Measurements from ENCODE around the gene ACER3.
"Not testable (repeated sequence)": the region's sequence is repeated elsewhere in the genome, so short reads cannot be mapped to it uniquely, and the experiment has no call there.

Gene ACER3

DNA sequence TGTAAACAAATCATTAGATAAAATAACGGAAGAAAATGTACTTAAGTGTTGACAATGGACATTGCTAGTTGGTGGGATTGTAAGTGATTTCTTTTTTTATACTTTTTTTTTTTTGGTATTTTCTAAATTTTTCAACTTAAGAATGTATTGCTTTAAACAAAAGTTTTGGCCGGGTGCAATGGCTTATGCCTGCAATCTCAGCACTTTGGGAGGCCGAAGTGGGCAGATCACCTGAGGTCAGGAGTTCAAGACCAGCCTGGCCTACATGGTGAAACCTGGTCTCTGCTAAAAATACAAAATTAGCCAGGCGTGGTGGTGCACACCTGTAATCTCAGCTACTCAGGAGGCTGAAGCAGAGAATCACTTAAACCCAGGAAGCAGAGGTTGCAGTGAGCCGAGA, 5.0 kb upstream of the ACER3 start:
- H3K27me3 ChIP-seq (ENCODE audit: insufficient read depth, low read length); H3K4me3 ChIP-seq (ENCODE audit: low read length); H3K27ac ChIP-seq (ENCODE audit: low read length); H3K9me3 ChIP-seq (ENCODE audit: insufficient read depth, low read depth, low read length); H3K9ac ChIP-seq (ENCODE audit: low read depth, low read length); H3K36me3 ChIP-seq (ENCODE audit: insufficient read depth, low read depth, low read length); H3K4me1 ChIP-seq (ENCODE audit: insufficient read depth, low read length): not testable (repeated sequence)

- H3K27me3 ChIP-seq (ENCODE audit: insufficient read depth, low read length), result no peaks in the 10 kb centered on the region
- H3K27ac ChIP-seq (ENCODE audit: low read length), result no peak overlapping the region
- H3K36me3 ChIP-seq (ENCODE audit: insufficient read depth, low read depth, low read length), result no peaks in the 10 kb centered on the region
- H3K9ac ChIP-seq (ENCODE audit: low read depth, low read length), result no peak overlapping the region
- H3K4me1 ChIP-seq (ENCODE audit: insufficient read depth, low read length), result peaks cover 5% of the 10 kb centered on the region; the same call in 1 of the 2 replicates
- H3K9me3 ChIP-seq (ENCODE audit: insufficient read depth, low read depth, low read length), result no peaks in the 10 kb centered on the region
- H3K4me3 ChIP-seq (ENCODE audit: low read length), result no peak overlapping the region
Measured at GRCh38 chr11:76856106-76856505, 4.6 kb upstream of the ACER3 start.

- Histone ChIP-seq H3K36me3 (ENCODE audit: insufficient read depth, low read depth, low read length) (no peaks in the 10 kb centered on the region), H3K4me1 (ENCODE audit: insufficient read depth, low read length) (peaks cover 5% of the 10 kb centered on the region; the same call in 1 of the 2 replicates), H3K9ac (ENCODE audit: low read depth, low read length) (no peak overlapping the region), H3K9me3 (ENCODE audit: insufficient read depth, low read depth, low read length) (no peaks in the 10 kb centered on the region), H3K4me3 (ENCODE audit: low read length) (no peak overlapping the region), H3K27ac (ENCODE audit: low read length) (no peak overlapping the region), H3K27me3 (ENCODE audit: insufficient read depth, low read length) (peaks cover 2% of the 10 kb centered on the region; the same call in 1 of the 2 replicates)
Measured at GRCh38 chr11:76856571-76856970, 4.1 kb upstream of the ACER3 start.

DNA sequence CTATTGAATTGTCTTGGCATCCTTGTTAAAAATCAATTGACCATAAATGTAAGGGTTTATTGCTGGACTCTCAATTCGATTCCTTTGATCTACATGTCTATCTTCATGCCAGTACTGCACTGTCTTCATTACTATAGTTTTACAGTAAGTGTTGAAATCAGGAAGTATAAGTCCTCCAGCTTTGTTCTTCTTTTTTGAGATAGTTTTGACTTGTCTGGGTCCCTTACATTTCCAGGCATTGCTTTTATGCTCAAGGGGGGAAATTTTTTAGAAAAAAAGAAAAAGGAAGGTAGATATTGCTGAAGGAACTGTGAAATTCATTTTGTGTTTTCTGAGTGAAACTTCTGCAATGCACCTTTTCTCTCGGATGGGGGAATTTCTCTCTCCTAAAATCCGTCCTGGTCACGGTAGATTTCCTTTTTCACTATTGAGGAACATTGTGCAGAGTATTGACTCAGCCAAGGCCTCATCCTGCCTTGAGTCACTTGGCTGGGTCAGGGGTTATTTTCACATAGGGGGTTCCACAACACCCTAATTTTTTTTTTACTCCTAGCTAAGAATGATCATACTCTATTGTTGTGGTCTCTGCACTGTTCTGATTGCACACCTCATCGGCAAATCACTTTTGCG, 2.8 kb upstream of the ACER3 start:
- Histone ChIP-seq H3K9ac (ENCODE audit: low read depth, low read length) (no peak overlapping the region), H3K27me3 (ENCODE audit: insufficient read depth, low read length) (peaks cover 5% of the 10 kb centered on the region; the same call in 1 of the 2 replicates), H3K27ac (ENCODE audit: low read length) (no peak overlapping the region), H3K4me1 (ENCODE audit: insufficient read depth, low read length) (peaks cover 5% of the 10 kb centered on the region; the same call in 1 of the 2 replicates), H3K4me3 (ENCODE audit: low read length) (no peak overlapping the region), H3K9me3 (ENCODE audit: insufficient read depth, low read depth, low read length) (no peaks in the 10 kb centered on the region), H3K36me3 (ENCODE audit: insufficient read depth, low read depth, low read length) (no peaks in the 10 kb centered on the region)

GRCh38 chr11:76859708-76860227, 950 bp upstream of the ACER3 start:
- H3K36me3 ChIP-seq (ENCODE audit: insufficient read depth, low read depth, low read length), result no peaks in the 10 kb centered on the region
- H3K9ac ChIP-seq (ENCODE audit: low read depth, low read length), result no peak overlapping the region
- H3K4me1 ChIP-seq (ENCODE audit: insufficient read depth, low read length), result peaks cover 5% of the 10 kb centered on the region; the same call in 1 of the 2 replicates
- no peaks in the 10 kb centered on the region for H3K9me3 ChIP-seq (ENCODE audit: insufficient read depth, low read depth, low read length)
- no peak overlapping the region for H3K4me3 ChIP-seq (ENCODE audit: low read length)
- H3K27ac ChIP-seq (ENCODE audit: low read length), result no peak overlapping the region
- peaks cover 5% of the 10 kb centered on the region; the same call in 1 of the 2 replicates for H3K27me3 ChIP-seq (ENCODE audit: insufficient read depth, low read length)

- Histone ChIP-seq H3K27me3 (ENCODE audit: insufficient read depth, low read length) (peaks cover 5% of the 10 kb centered on the region; the same call in 1 of the 2 replicates), H3K4me3 (ENCODE audit: low read length) (peak overlapping the region; percentile 89), H3K9ac (ENCODE audit: low read depth, low read length) (peak overlapping the region; percentile 88; the same call in 1 of the 2 replicates), H3K27ac (ENCODE audit: low read length) (no peak overlapping the region), H3K9me3 (ENCODE audit: insufficient read depth, low read depth, low read length) (no peaks in the 10 kb centered on the region), H3K36me3 (ENCODE audit: insufficient read depth, low read depth, low read length) (no peaks in the 10 kb centered on the region), H3K4me1 (ENCODE audit: insufficient read depth, low read length) (peaks cover 5% of the 10 kb centered on the region; the same call in 1 of the 2 replicates)
Measured at GRCh38 chr11:76861490-76861953, 804 bp downstream of the ACER3 start.

GRCh38 chr11:76862794-76863193, 2.1 kb downstream of the ACER3 start:
- H3K4me3 ChIP-seq (ENCODE audit: low read length); H3K9ac ChIP-seq (ENCODE audit: low read depth, low read length); H3K9me3 ChIP-seq (ENCODE audit: insufficient read depth, low read depth, low read length); H3K36me3 ChIP-seq (ENCODE audit: insufficient read depth, low read depth, low read length); H3K27ac ChIP-seq (ENCODE audit: low read length); H3K4me1 ChIP-seq (ENCODE audit: insufficient read depth, low read length); H3K27me3 ChIP-seq (ENCODE audit: insufficient read depth, low read length): not testable (repeated sequence)

DNA sequence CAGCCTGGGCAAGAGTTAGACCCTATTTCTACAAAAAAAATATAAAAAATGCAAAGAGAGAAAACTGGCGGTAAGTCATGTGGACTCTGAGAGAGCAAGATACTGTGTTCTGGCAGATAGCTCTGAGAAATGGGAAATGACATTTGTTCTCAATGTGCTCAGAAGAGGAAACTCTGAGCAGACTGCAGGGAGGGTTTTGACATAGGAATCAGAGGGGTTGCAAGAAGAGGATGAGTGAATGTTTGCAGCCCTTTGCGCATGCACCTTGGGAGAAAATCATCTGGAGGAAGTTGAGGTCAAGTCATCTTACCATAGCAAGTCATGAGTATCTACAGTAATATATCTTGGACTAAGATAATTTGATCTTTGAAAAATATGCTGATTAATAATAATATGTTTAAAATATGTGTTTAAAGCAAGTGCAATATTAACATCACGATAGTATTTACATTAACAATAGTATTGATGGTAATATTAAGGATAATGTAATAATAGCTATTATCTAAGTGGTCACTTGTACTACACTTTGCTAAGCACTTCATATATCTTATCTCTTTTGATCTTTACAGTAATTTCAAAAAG, 2.6 kb downstream of the ACER3 start:
- no peaks in the 10 kb centered on the region for H3K36me3 ChIP-seq (ENCODE audit: insufficient read depth, low read depth, low read length)
- H3K27ac ChIP-seq (ENCODE audit: low read length), result no peak overlapping the region
- H3K9ac ChIP-seq (ENCODE audit: low read depth, low read length), result no peak overlapping the region
- peaks cover 5% of the 10 kb centered on the region; the same call in 1 of the 2 replicates for H3K4me1 ChIP-seq (ENCODE audit: insufficient read depth, low read length)
- H3K4me3 ChIP-seq (ENCODE audit: low read length), result no peak overlapping the region
- peaks cover 5% of the 10 kb centered on the region; the same call in 1 of the 2 replicates for H3K27me3 ChIP-seq (ENCODE audit: insufficient read depth, low read length)
- no peaks in the 10 kb centered on the region for H3K9me3 ChIP-seq (ENCODE audit: insufficient read depth, low read depth, low read length)

DNA sequence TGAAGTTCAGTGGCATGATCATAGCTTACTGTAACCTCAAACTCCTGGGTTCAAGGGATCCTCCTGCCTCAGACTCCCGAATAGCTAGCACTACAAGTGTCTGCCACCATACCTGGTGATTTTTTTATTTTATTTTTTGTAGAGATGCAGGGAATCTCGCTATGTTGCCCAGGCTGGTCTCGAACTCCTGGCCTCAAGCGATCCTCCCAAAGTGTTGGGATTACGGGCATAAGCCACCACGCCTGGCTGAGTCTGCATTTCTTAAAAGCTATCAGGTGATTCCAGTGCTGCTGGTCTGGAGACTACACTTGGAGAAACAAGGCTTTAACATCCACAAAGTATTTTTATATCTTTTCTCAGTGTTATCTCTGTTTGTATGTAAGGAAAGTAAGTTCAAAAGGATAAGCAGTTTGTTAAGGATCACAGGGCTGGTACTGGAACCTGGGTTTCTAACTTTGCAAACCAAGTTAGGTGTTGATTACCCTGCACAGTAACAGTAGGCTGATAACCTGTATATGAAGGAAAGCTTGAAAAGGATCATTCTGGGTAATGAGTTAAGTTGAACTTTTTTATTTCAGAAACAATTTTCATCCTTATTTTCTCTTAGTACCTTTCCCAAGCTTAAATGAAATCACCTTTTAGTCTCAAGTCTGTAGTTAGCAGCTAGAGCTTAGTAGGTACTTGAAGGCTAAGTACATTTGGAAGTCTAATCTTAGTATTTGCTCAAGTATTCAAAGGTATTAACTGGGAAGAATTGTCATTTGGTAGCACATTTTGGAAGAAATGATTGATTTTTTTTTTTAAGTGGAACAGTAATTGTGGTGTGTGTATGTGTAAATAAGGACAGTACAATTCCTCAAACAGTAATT, 12.5 kb downstream of the ACER3 start:
- H3K27me3 ChIP-seq (ENCODE audit: insufficient read depth, low read length), result no peaks in the 10 kb centered on the region
- H3K9me3 ChIP-seq (ENCODE audit: insufficient read depth, low read depth, low read length), result no peaks in the 10 kb centered on the region
- no peak overlapping the region for H3K4me3 ChIP-seq (ENCODE audit: low read length)
- no peaks in the 10 kb centered on the region for H3K36me3 ChIP-seq (ENCODE audit: insufficient read depth, low read depth, low read length)
- no peaks in the 10 kb centered on the region for H3K4me1 ChIP-seq (ENCODE audit: insufficient read depth, low read length)
- H3K27ac ChIP-seq (ENCODE audit: low read length), result no peak overlapping the region
- no peak overlapping the region for H3K9ac ChIP-seq (ENCODE audit: low read depth, low read length)

DNA sequence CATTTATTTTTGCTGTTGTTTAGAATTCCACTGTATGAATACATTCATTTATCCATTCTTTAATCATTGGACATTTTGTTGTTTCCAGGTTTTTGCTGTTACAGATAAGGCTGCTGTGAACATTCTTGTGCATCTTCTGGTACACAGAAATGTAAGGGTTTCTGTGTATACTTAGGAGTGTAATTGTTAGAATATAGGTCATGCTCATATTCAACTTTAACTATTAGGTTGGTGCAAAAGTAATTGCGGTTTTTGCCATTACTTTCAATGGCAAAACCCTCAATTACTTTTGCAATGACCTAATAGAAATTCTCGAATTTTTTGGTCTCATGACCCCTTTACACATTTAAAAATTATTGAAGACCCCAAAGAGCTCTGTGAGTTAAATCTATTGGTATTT, 17.3 kb downstream of the ACER3 start:
- Histone ChIP-seq H3K9ac (ENCODE audit: low read depth, low read length) (no peak overlapping the region), H3K4me1 (ENCODE audit: insufficient read depth, low read length) (no peaks in the 10 kb centered on the region), H3K9me3 (ENCODE audit: insufficient read depth, low read depth, low read length) (no peaks in the 10 kb centered on the region), H3K27me3 (ENCODE audit: insufficient read depth, low read length) (no peaks in the 10 kb centered on the region), H3K27ac (ENCODE audit: low read length) (no peak overlapping the region), H3K4me3 (ENCODE audit: low read length) (no peak overlapping the region), H3K36me3 (ENCODE audit: insufficient read depth, low read depth, low read length) (no peaks in the 10 kb centered on the region)

- no peaks in the 10 kb centered on the region for H3K4me1 ChIP-seq (ENCODE audit: insufficient read depth, low read length)
Measured at GRCh38 chr11:76880314-76880713, 19.6 kb downstream of the ACER3 start.

More at GRCh38 chr11:76880314-76880713, 19.6 kb downstream of the ACER3 start:
- H3K9ac ChIP-seq (ENCODE audit: low read depth, low read length), result no peak overlapping the region
- H3K36me3 ChIP-seq (ENCODE audit: insufficient read depth, low read depth, low read length), result no peaks in the 10 kb centered on the region
- H3K27ac ChIP-seq (ENCODE audit: low read length), result no peak overlapping the region
- no peak overlapping the region for H3K4me3 ChIP-seq (ENCODE audit: low read length)
- no peaks in the 10 kb centered on the region for H3K27me3 ChIP-seq (ENCODE audit: insufficient read depth, low read length)
- H3K9me3 ChIP-seq (ENCODE audit: insufficient read depth, low read depth, low read length), result no peaks in the 10 kb centered on the region
